PC-3 (cell line): ENCODE measurements around the gene TMA7. TPM values are rescaled to one million over a fixed set of nuclear protein-coding genes. Genes with fewer than 3 reads are reported as not detected.

Experiments used
- ATAC-seq: fragments of 200-7000 bp; cut with Tn5 transposase; 2 replicates; pipeline ENCODE4 v1.9.1; 2020; ENCODE audit warnings: mild to moderate bottlenecking, moderate library complexity
- BruUV-seq: library from RNA; stranded (reverse); fragments of 400-500 nt; replicated peaks from 2 replicates; lab custom pipeline; 2021; lab: Mats Ljungman, UMichigan
- CTCF ChIA-PET: fragments of 300-600 bp; sonication (Branson Sonifier 250); formaldehyde crosslinking; loops from one replicate; lab custom pipeline; 2022; ENCODE audit warnings: antibody characterized with exemption; lab: Charles Lee
- POLR2A ChIA-PET: fragments of 300-600 bp; sonication (Branson Sonifier 250); formaldehyde crosslinking; loops from one replicate; lab custom pipeline; 2022; ENCODE audit warnings: antibody characterized with exemption; ENCODE audit not compliant: unreplicated experiment; lab: Charles Lee
- DNase-seq: peaks from one replicate; pipeline ENCODE4 v3.0.0-alpha.2; 2015
- H2AFZ ChIP-seq: fragments of 300-600 bp; sonication (generic); 2 replicates; pipeline ENCODE4 v1.6.0; 2016; ENCODE audit warnings: antibody characterized with exemption, low read length
- H3F3A ChIP-seq: fragments of 300-600 bp; sonication (generic); one replicate; pipeline ENCODE4 v1.6.0; 2017; ENCODE audit warnings: antibody characterized with exemption, low read length, control low read depth, mild to moderate bottlenecking; ENCODE audit not compliant: unreplicated experiment
- H3K27ac ChIP-seq: fragments of 300-600 bp; sonication (generic); 2 replicates; pipeline ENCODE4 v1.5.1; 2016; ENCODE audit warnings: mild to moderate bottlenecking, low read length
- H3K27me3 ChIP-seq: fragments of 300-600 bp; sonication (generic); 2 replicates; pipeline ENCODE4 v1.6.1; 2016; ENCODE audit warnings: low read length, mixed read lengths
- H3K36me3 ChIP-seq: fragments of 300-600 bp; sonication (generic); 2 replicates; pipeline ENCODE4 v1.6.1; 2016; ENCODE audit warnings: low read depth, mixed run types, low read length, mixed read lengths
- H3K4me1 ChIP-seq: fragments of 300-600 bp; sonication (generic); 2 replicates; pipeline ENCODE4 v1.5.1; 2016; ENCODE audit warnings: low read length; ENCODE audit not compliant: insufficient read depth
- H3K4me2 ChIP-seq: fragments of 300-600 bp; sonication (generic); 2 replicates; pipeline ENCODE4 v1.6.0; 2016; ENCODE audit warnings: low read length
- H3K4me3 ChIP-seq: fragments of 300-600 bp; sonication (generic); 2 replicates; pipeline ENCODE4 v1.5.1; 2016; ENCODE audit warnings: mild to moderate bottlenecking, low read length, mixed read lengths
- H3K79me2 ChIP-seq: fragments of 300-600 bp; sonication (generic); 2 replicates; pipeline ENCODE4 v1.6.1; 2017; ENCODE audit warnings: low read length, mixed read lengths
- H3K9ac ChIP-seq: fragments of 300-600 bp; sonication (generic); 2 replicates; pipeline ENCODE4 v1.6.0; 2016; ENCODE audit warnings: mild to moderate bottlenecking, low read length
- H3K9me2 ChIP-seq: fragments of 300-600 bp; sonication (generic); replicated peaks from 2 replicates; pipeline ENCODE4 v1.6.1; 2016; ENCODE audit warnings: mixed run types, low read length, mixed read lengths
- H3K9me3 ChIP-seq: fragments of 300-600 bp; sonication (generic); 2 replicates; pipeline ENCODE4 v1.6.1; 2016; ENCODE audit warnings: low read length, mixed read lengths
- H4K20me1 ChIP-seq: fragments of 300-600 bp; sonication (generic); 2 replicates; pipeline ENCODE4 v1.6.1; 2016; ENCODE audit warnings: low read length, mixed read lengths
- EZH2 ChIP-seq: fragments of 300-600 bp; sonication (generic); IDR thresholded peaks from one replicate; pipeline ENCODE4 v1.6.1; 2017; ENCODE audit warnings: antibody characterized with exemption, mild to moderate bottlenecking, low read length; ENCODE audit not compliant: unreplicated experiment
- EZH2phosphoT487 ChIP-seq: fragments of 300-600 bp; sonication (generic); IDR thresholded peaks from 2 replicates; pipeline ENCODE4 v1.6.1; 2018; ENCODE audit warnings: mild to moderate bottlenecking, antibody characterized with exemption, low read length, borderline replicate concordance
- intact Hi-C: fragments of 100-400 bp; cut with micrococcal nuclease; formaldehyde crosslinking; loops from 2 replicates; pipeline ENCODE4 v1.9.0; 2023
- total RNA-seq: library from RNA; depleted of rRNA; stranded (reverse); fragments of >200 nt; gene quantifications from 2 replicates; pipeline ENCODE4 v1.2.3, GENCODE V29; 2014
- TF ChIP-seq, protein P1 (sequence below): fragments of 300-600 bp; sonication (generic); conservative IDR thresholded peaks from 2 replicates; pipeline ENCODE4 v1.5.1; 2017; ENCODE audit warnings: antibody characterized with exemption, low read depth, mild to moderate bottlenecking, low read length

Gene TMA7
- total RNA-seq, 1 experiment from 2014 or later, result 517 TPM

DNA sequence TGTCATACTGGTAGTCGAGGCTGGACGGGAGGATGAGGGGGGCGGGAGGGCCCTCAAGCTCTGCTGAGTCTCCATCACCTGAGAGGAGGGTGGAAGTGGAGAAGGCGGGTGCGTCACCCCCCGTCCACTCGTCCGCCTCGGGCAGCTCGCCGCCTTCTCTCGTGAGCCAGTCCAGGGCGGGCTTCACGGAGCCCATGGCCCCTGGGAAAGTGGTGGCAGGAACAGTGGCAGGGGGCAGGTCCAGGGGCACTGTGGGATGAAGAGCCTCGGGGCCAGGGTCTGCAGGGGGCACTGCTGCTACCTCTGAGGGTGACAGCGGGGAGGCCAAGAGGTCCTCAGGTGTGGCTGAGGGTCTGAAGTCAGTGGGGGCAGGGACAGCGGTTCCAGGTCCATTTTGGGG, 20.5 kb upstream of the TMA7 start:
- H3K9me2 ChIP-seq, result no peaks in the 10 kb centered on the region
- no TSS peak for BruUV-seq
- ChIA-PET POLR2A (no interaction called here), CTCF (no interaction called here)
- H3K4me1 ChIP-seq, result no peaks in the 10 kb centered on the region
- no peak for TF ChIP-seq EZH2phosphoT487
- TF ChIP-seq EZH2, result no peak
- TF ChIP-seq, protein P1, sequence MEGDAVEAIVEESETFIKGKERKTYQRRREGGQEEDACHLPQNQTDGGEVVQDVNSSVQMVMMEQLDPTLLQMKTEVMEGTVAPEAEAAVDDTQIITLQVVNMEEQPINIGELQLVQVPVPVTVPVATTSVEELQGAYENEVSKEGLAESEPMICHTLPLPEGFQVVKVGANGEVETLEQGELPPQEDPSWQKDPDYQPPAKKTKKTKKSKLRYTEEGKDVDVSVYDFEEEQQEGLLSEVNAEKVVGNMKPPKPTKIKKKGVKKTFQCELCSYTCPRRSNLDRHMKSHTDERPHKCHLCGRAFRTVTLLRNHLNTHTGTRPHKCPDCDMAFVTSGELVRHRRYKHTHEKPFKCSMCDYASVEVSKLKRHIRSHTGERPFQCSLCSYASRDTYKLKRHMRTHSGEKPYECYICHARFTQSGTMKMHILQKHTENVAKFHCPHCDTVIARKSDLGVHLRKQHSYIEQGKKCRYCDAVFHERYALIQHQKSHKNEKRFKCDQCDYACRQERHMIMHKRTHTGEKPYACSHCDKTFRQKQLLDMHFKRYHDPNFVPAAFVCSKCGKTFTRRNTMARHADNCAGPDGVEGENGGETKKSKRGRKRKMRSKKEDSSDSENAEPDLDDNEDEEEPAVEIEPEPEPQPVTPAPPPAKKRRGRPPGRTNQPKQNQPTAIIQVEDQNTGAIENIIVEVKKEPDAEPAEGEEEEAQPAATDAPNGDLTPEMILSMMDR, result no peak
- intact Hi-C loops, result no loop called here
- no peaks in the 10 kb centered on the region for H3K27me3 ChIP-seq
- no peaks in the 10 kb centered on the region for H4K20me1 ChIP-seq
- no peak for ATAC-seq
- no peak overlapping the region for H3K4me3 ChIP-seq
- H3K4me2 ChIP-seq, result no peak overlapping the region
- no peak for DNase-seq
- H3K36me3 ChIP-seq, result no peaks in the 10 kb centered on the region
- no peak overlapping the region for H3K9ac ChIP-seq
- no peaks in the 10 kb centered on the region for H3F3A ChIP-seq
- H3K27ac ChIP-seq, result no peak overlapping the region
- no peak overlapping the region for H2AFZ ChIP-seq
- no peaks in the 10 kb centered on the region for H3K9me3 ChIP-seq
- H3K79me2 ChIP-seq, result no peaks in the 10 kb centered on the region

GRCh38 chr3:48420561-48420960, 19.5 kb upstream of the TMA7 start:
- H2AFZ ChIP-seq, result no peak overlapping the region
- H3K9me3 ChIP-seq, result no peaks in the 10 kb centered on the region
- no peaks in the 10 kb centered on the region for H3K4me1 ChIP-seq
- no peaks in the 10 kb centered on the region for H3F3A ChIP-seq
- no peaks in the 10 kb centered on the region for H3K36me3 ChIP-seq
- no peak for DNase-seq
- BruUV-seq, result no TSS peak
- POLR2A ChIA-PET, result no interaction called here
- H3K4me2 ChIP-seq, result no peak overlapping the region
- no peaks in the 10 kb centered on the region for H4K20me1 ChIP-seq
- H3K27ac ChIP-seq, result no peak overlapping the region
- no peaks in the 10 kb centered on the region for H3K9me2 ChIP-seq
- TF ChIP-seq EZH2 (no peak), EZH2phosphoT487 (no peak)
- TF ChIP-seq, protein P1, result no peak
- no peak for ATAC-seq
- no peak overlapping the region for H3K9ac ChIP-seq
- intact Hi-C loops, result no loop called here
- H3K79me2 ChIP-seq, result no peaks in the 10 kb centered on the region
- CTCF ChIA-PET, result no interaction called here
- no peaks in the 10 kb centered on the region for H3K27me3 ChIP-seq
- no peak overlapping the region for H3K4me3 ChIP-seq

- Histone ChIP-seq H3K27ac (no peak overlapping the region), H4K20me1 (no peaks in the 10 kb centered on the region), H3K9ac (no peak overlapping the region), H3F3A (no peaks in the 10 kb centered on the region), H3K4me1 (peaks cover 6% of the 10 kb centered on the region; the same call in 1 of the 2 replicates), H3K9me3 (no peaks in the 10 kb centered on the region), H3K4me2 (no peak overlapping the region), H3K4me3 (no peak overlapping the region), H2AFZ (no peak overlapping the region), H3K27me3 (no peaks in the 10 kb centered on the region), H3K36me3 (no peaks in the 10 kb centered on the region), H3K9me2 (no peaks in the 10 kb centered on the region), H3K79me2 (peaks cover 6% of the 10 kb centered on the region)
- ATAC-seq, result peak; percentile 48
- BruUV-seq, result no TSS peak
- no peak for DNase-seq
- CTCF ChIA-PET, result no interaction called here
- intact Hi-C loops, result no loop called here
- POLR2A ChIA-PET, result no interaction called here
- TF ChIP-seq, protein P1, result peak; percentile 41
- no peak for TF ChIP-seq EZH2
These were observed 17.8 kb upstream of the TMA7 start for GRCh38 chr3:48422272-48422671.
